Panc1 (cell line): ENCODE results near the gene RNF182. TPM values are rescaled to one million over a fixed set of nuclear protein-coding genes. Genes with fewer than 3 reads are reported as not detected.
"Not testable (repeated sequence)": the region's sequence is repeated elsewhere in the genome, so short reads cannot be mapped to it uniquely, and the experiment has no call there.

Experiments used
- ATAC-seq: fragments of 200-7000 bp; cut with Tn5 transposase; 2 replicates; pipeline ENCODE4 v1.9.1; 2020; ENCODE audit warnings: mild to moderate bottlenecking, moderate library complexity
- BruUV-seq: library from RNA; stranded (reverse); fragments of 400-500 nt; replicated peaks from 2 replicates; lab custom pipeline; 2021; lab: Mats Ljungman, UMichigan
- CTCF ChIA-PET: fragments of 300-600 bp; sonication (Branson Sonifier 250); formaldehyde crosslinking; loops from one replicate; lab custom pipeline; 2022; ENCODE audit warnings: antibody characterized with exemption; lab: Charles Lee
- POLR2A ChIA-PET: fragments of 300-600 bp; sonication (Branson Sonifier 250); formaldehyde crosslinking; loops from one replicate; lab custom pipeline; 2022; ENCODE audit warnings: antibody characterized with exemption; lab: Charles Lee
- DNase-seq: peaks from one replicate; pipeline ENCODE4 v3.0.0-alpha.2; 2010; ENCODE audit warnings: low read depth, low spot score
- H3K27ac ChIP-seq: 2 replicates; pipeline ENCODE4 v1.5.1; 2011; ENCODE audit warnings: mild to moderate bottlenecking, low read length, inconsistent platforms
- H3K27me3 ChIP-seq: fragments of 200-500 bp; sonication (Bioruptor generic); 2 replicates; pipeline ENCODE4 v1.6.0; 2014; ENCODE audit warnings: low read length, inconsistent platforms; ENCODE audit not compliant: control insufficient read depth, insufficient read depth
- H3K36me3 ChIP-seq: fragments of 200-500 bp; sonication (Bioruptor generic); 2 replicates; pipeline ENCODE4 v1.5.1; 2014; ENCODE audit warnings: inconsistent platforms, mild to moderate bottlenecking, low read length, moderate library complexity; ENCODE audit not compliant: control insufficient read depth, insufficient read depth
- H3K4me1 ChIP-seq: 2 replicates; pipeline ENCODE4 v1.5.1; 2011; ENCODE audit warnings: inconsistent platforms, mild to moderate bottlenecking, low read length, moderate library complexity; ENCODE audit not compliant: control insufficient read depth, insufficient read depth
- H3K4me3 ChIP-seq, 2 experiments: 2 replicates each; pipeline ENCODE4 v1.5.1; 2011 to 2012; ENCODE audit warnings: low read depth in 2 of 2, low read length in 2 of 2, mild to moderate bottlenecking in 2 of 2, inconsistent platforms in 1 of 2, moderate library complexity in 1 of 2
- H3K9me3 ChIP-seq: fragments of 200-500 bp; sonication (Bioruptor generic); 2 replicates; pipeline ENCODE4 v1.5.1; 2014; ENCODE audit warnings: low read depth, mild to moderate bottlenecking, inconsistent platforms, low read length, moderate library complexity; ENCODE audit not compliant: control insufficient read depth, insufficient read depth
- POLR2AphosphoS5 ChIP-seq: IDR thresholded peaks from 2 replicates; pipeline ENCODE4 v1.6.1; 2012; ENCODE audit warnings: mild to moderate bottlenecking, low read depth, low read length, moderate library complexity
- SIN3A ChIP-seq: IDR thresholded peaks from 2 replicates; pipeline ENCODE4 v1.6.1; 2012; ENCODE audit warnings: low read depth, mild to moderate bottlenecking, low read length, moderate library complexity, borderline replicate concordance; ENCODE audit not compliant: insufficient read depth
- TCF7L2 ChIP-seq: IDR thresholded peaks from 2 replicates; pipeline ENCODE4 v1.6.1; 2011; ENCODE audit warnings: mild to moderate bottlenecking, low read depth, low read length, inconsistent platforms
- in situ Hi-C: cut with HindIII; loops from 2 replicates; pipeline ENCODE4 v1.10.0; 2016; ENCODE audit warnings: low sequenced_read_pairs, low pct_unique_long_range_greater_than_20kb
- intact Hi-C: fragments of 100-400 bp; cut with micrococcal nuclease; formaldehyde crosslinking; loops from one replicate; pipeline ENCODE4 v1.10.0; 2022; ENCODE audit not compliant: unreplicated experiment
- total RNA-seq: library from RNA; stranded (reverse); gene quantifications from one replicate; pipeline ENCODE4 v1.2.1, GENCODE V29; 2021; ENCODE audit not compliant: unreplicated experiment
- TF ChIP-seq, protein P1 (sequence below): fragments of 450-650 bp; IDR thresholded peaks from 2 replicates; pipeline ENCODE4 v1.5.1; 2017; ENCODE audit warnings: mild to moderate bottlenecking
- TF ChIP-seq, protein P2 (sequence below), 2 experiments: IDR thresholded peaks; 2 replicates each; pipeline ENCODE4 v1.6.1; 2011 to 2012; ENCODE audit warnings: low read depth in 2 of 2, control low read depth in 1 of 2, low read length in 1 of 2, mild to moderate bottlenecking in 1 of 2, moderate library complexity in 1 of 2; ENCODE audit not compliant: insufficient read depth in 1 of 2

RNF182 gene
- total RNA-seq, 1 experiment from 2014 or later: 22.2 TPM

DNA sequence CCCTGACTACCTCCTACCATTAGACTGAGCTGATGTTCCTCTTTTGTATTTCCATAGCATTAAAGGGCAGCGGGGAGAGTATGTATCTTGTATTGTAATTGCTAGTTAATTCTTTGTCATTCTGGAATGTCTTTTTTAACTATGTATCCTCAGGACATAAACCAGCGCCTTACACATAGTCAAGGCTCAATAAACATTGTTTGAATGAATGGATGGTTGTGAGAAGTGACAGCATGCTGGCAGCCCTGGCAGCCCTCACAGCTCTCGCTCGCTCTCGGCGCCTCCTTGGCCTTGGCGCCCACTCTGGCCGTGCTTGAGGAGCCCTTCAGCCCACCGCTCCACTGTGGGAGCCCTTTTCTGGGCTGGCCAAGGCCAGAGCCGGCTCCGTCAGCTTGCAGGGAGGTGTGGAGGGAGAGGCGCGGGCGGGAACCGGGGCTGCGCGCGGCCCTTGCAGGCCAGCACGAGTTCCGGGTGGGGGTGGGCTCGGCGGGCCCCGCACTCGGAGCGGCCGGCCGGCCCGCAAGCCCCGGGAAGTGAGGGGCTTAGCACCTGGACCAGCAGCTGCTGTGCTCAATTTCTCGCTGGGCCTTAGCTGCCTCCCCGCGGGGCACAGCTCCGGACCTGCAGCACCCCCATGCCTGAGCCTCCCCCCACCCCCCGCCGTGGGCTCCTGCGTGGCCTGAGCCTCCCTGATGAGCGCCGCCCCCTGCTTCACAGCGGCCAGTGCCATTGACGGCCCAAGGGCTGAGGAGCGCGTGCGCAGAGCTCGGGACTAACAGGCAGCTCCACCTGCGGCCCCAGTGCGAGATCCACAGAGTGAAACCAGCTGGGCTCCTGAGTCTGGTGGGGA is 93.1 kb downstream of the RNF182 start:
- Histone ChIP-seq H3K27ac (no peak overlapping the region), H3K27me3 (no peaks in the 10 kb centered on the region), H3K9me3 (no peaks in the 10 kb centered on the region), H3K4me1 (no peaks in the 10 kb centered on the region), H3K4me3 (no peak overlapping the region), H3K36me3 (no peaks in the 10 kb centered on the region)
- in situ Hi-C loops (no loop called here), intact Hi-C loops (no loop called here)
- TF ChIP-seq, protein P1, sequence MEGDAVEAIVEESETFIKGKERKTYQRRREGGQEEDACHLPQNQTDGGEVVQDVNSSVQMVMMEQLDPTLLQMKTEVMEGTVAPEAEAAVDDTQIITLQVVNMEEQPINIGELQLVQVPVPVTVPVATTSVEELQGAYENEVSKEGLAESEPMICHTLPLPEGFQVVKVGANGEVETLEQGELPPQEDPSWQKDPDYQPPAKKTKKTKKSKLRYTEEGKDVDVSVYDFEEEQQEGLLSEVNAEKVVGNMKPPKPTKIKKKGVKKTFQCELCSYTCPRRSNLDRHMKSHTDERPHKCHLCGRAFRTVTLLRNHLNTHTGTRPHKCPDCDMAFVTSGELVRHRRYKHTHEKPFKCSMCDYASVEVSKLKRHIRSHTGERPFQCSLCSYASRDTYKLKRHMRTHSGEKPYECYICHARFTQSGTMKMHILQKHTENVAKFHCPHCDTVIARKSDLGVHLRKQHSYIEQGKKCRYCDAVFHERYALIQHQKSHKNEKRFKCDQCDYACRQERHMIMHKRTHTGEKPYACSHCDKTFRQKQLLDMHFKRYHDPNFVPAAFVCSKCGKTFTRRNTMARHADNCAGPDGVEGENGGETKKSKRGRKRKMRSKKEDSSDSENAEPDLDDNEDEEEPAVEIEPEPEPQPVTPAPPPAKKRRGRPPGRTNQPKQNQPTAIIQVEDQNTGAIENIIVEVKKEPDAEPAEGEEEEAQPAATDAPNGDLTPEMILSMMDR: no peak
- TF ChIP-seq, protein P2, sequence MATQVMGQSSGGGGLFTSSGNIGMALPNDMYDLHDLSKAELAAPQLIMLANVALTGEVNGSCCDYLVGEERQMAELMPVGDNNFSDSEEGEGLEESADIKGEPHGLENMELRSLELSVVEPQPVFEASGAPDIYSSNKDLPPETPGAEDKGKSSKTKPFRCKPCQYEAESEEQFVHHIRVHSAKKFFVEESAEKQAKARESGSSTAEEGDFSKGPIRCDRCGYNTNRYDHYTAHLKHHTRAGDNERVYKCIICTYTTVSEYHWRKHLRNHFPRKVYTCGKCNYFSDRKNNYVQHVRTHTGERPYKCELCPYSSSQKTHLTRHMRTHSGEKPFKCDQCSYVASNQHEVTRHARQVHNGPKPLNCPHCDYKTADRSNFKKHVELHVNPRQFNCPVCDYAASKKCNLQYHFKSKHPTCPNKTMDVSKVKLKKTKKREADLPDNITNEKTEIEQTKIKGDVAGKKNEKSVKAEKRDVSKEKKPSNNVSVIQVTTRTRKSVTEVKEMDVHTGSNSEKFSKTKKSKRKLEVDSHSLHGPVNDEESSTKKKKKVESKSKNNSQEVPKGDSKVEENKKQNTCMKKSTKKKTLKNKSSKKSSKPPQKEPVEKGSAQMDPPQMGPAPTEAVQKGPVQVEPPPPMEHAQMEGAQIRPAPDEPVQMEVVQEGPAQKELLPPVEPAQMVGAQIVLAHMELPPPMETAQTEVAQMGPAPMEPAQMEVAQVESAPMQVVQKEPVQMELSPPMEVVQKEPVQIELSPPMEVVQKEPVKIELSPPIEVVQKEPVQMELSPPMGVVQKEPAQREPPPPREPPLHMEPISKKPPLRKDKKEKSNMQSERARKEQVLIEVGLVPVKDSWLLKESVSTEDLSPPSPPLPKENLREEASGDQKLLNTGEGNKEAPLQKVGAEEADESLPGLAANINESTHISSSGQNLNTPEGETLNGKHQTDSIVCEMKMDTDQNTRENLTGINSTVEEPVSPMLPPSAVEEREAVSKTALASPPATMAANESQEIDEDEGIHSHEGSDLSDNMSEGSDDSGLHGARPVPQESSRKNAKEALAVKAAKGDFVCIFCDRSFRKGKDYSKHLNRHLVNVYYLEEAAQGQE (IDR thresholded peaks at IDR 0.05; ENCODE audit: insufficient read depth in 1 of 2, low read depth in 2 of 2, low read length in 1 of 2): no peak
- ATAC-seq: no peak
- ChIA-PET CTCF (interaction anchor here (0.5 kb wide), 1 partner anchor 231 kb away, joined by 4 read pairs; no protein-coding TSS in a partner anchor), POLR2A (no interaction called here)
- no TSS peak for BruUV-seq
- DNase-seq: no peak

DNA sequence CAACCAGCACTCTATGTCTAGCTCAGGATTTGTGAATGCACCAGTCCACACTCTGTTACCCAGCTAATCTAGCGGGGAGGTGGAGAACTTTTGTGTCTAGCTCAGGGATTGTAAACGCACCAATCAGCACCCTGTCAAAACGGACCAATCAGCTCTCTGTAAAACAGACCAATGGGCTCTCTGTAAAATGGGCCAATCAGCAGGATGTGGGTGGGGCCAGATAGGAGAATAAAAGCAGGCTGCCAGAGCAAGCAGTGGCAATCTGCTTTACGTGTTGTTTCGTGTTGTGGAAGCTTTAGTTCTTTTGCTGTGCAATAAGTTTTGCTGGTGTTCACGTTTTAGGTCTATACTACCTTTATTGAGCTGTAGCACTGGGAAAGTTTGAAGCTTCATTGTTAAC is 93.8 kb downstream of the RNF182 start:
- H3K4me1 ChIP-seq, DNase-seq, H3K27ac ChIP-seq, BruUV-seq, H3K4me3 ChIP-seq, H3K27me3 ChIP-seq, ATAC-seq, intact Hi-C loops, POLR2A ChIA-PET, H3K9me3 ChIP-seq, H3K36me3 ChIP-seq, in situ Hi-C loops: not testable (repeated sequence)
- CTCF ChIA-PET: interaction anchor here (0.5 kb wide), 1 partner anchor 232 kb away, joined by 4 read pairs; no protein-coding TSS in a partner anchor

DNA sequence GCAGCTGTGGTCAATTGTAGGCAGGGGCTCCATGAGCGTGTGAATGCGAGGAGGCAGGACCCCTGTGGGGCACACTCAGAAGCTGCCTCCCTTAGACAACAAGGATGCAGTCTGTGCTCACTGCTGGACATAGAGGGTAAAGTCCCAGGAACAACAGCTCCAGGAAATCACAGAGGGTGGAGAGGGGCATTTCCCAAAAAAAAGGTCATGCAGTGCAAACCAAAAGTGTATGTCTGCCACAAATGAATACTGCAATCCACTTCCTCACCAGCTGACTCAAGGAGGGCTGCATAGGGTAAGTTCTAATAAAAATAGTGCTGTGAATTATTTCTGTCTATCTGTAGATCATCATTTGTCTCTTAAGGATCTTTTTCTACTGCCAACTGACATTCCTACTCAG is 95.8 kb downstream of the RNF182 start:
- ChIA-PET CTCF (no interaction called here), POLR2A (interaction anchor here (0.6 kb wide), 1 partner anchor 78 kb away, joined by 3 read pairs; no protein-coding TSS in a partner anchor)
- in situ Hi-C loops (no loop called here), intact Hi-C loops (no loop called here)
- Histone ChIP-seq H3K36me3 (no peaks in the 10 kb centered on the region), H3K27ac (no peak overlapping the region), H3K27me3 (no peaks in the 10 kb centered on the region), H3K4me1 (no peaks in the 10 kb centered on the region), H3K4me3 (no peak overlapping the region), H3K9me3 (no peaks in the 10 kb centered on the region)
- BruUV-seq: no TSS peak
- TF ChIP-seq, protein P1: no peak
- TF ChIP-seq TCF7L2 (no peak), SIN3A (no peak), POLR2AphosphoS5 (no peak)
- TF ChIP-seq, protein P2 (IDR thresholded peaks at IDR 0.05; ENCODE audit: insufficient read depth in 1 of 2, low read depth in 2 of 2, low read length in 1 of 2): no peak
- ATAC-seq (no peak), DNase-seq (no peak)
